Retina (tissue), 1 donor: ENCODE results near the gene VHLL.
"Not testable (repeated sequence)": the region's sequence is repeated elsewhere in the genome, so short reads cannot be mapped to it uniquely, and the experiment has no call there.

Experiments
- DNase-seq: peaks from one replicate; pipeline ENCODE4 v3.0.0-alpha.2; 2016

The VHLL gene

GRCh38 chr1:156298852-156299357 is at the start of gene VHLL:
TSS of gene VHLL (minus strand) at chr1:156299307. CDS start at chr1:156299189, 118 bp downstream.
- no peak for DNase-seq

- DNase-seq: no peak
These were observed 48.2 kb upstream of the VHLL start for GRCh38 chr1:156347331-156347730.

GRCh38 chr1:156346636-156347035 is 47.5 kb upstream of the VHLL start:
- DNase-seq: no peak

- DNase-seq: not testable (repeated sequence)
These were observed 46.9 kb upstream of the VHLL start for GRCh38 chr1:156346035-156346434.

GRCh38 chr1:156344409-156344808 is 45.3 kb upstream of the VHLL start:
- DNase-seq: no peak

- no peak for DNase-seq
These were observed 43.3 kb upstream of the VHLL start for GRCh38 chr1:156342166-156342955.

GRCh38 chr1:156338180-156338976 is 39.3 kb upstream of the VHLL start, which contains the start of the genes CCT3 and TSACC:
TSS of gene CCT3 (minus strand) at chr1:156338292. CDS start at chr1:156338184, 108 bp downstream.
TSS of gene TSACC (plus strand) at chr1:156338526. CDS start at chr1:156339758, 1,232 bp downstream.
- peak; percentile 100 for DNase-seq

GRCh38 chr1:156337888-156338179 is 38.7 kb upstream of the VHLL start:
- no peak for DNase-seq

- no peak for DNase-seq
These were observed 38.2 kb upstream of the VHLL start for GRCh38 chr1:156337052-156337887.

GRCh38 chr1:156336242-156336641 is 37.1 kb upstream of the VHLL start:
- DNase-seq: no peak

- not testable (repeated sequence) for DNase-seq
These were observed 24.1 kb upstream of the VHLL start for GRCh38 chr1:156323179-156323578.

- DNase-seq: no peak
These were observed 21.5 kb upstream of the VHLL start for GRCh38 chr1:156320560-156320959.

GRCh38 chr1:156319664-156320063 is 20.6 kb upstream of the VHLL start:
- no peak for DNase-seq

GRCh38 chr1:156316909-156317308 is 17.8 kb upstream of the VHLL start:
- DNase-seq: no peak

- DNase-seq: no peak
These were observed 11.9 kb upstream of the VHLL start for GRCh38 chr1:156310962-156311361.

GRCh38 chr1:156308078-156308477 is 9.0 kb upstream of the VHLL start:
- DNase-seq: no peak

GRCh38 chr1:156305215-156305614 is 6.1 kb upstream of the VHLL start:
- DNase-seq: no peak

- no peak for DNase-seq
These were observed 4.1 kb upstream of the VHLL start for GRCh38 chr1:156303241-156303640.

GRCh38 chr1:156295391-156295947 is 3.6 kb downstream of the VHLL start, which contains the start of gene GLMP:
TSS of gene GLMP (minus strand) at chr1:156295679. CDS start at chr1:156295645, 34 bp downstream.
- DNase-seq: peak; percentile 45

GRCh38 chr1:156293895-156294294 is 5.2 kb downstream of the VHLL start:
- DNase-seq: no peak

- no peak for DNase-seq
These were observed 6.0 kb downstream of the VHLL start for GRCh38 chr1:156293098-156293434.

GRCh38 chr1:156291226-156292061 is 7.7 kb downstream of the VHLL start:
- DNase-seq: peak; percentile 89
